Non-pigmented ciliary epithelial cell (primary cell): ENCODE measurements around the gene SLC2A11.
"Not testable (repeated sequence)": the region's sequence is repeated elsewhere in the genome, so short reads cannot be mapped to it uniquely, and the experiment has no call there.

ENCODE experiments used
- DNase-seq: peaks from one replicate; pipeline ENCODE4 v3.0.0-alpha.2; 2010; ENCODE audit warnings: low read depth

Gene SLC2A11

DNA sequence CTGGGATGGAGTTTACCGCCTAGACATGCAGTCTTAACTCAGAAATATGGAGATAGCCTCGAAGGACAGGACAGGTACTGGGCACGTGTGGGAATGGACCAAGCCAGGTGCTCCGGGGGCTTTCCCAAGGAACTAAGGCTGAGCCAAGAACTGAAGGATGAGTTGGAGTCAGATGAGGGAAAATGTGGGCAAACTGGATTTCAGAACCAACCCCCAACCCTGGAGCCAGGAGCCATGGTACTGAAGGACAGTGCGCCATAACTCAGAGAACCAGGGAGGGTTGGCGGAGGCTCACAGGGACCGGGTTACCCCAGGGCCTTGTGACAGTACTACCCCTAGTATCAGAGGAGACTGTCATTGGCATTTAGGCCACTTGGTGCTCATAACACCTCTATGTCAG lies 34.1 kb downstream of the SLC2A11 start:
- DNase-seq: no peak

DNA sequence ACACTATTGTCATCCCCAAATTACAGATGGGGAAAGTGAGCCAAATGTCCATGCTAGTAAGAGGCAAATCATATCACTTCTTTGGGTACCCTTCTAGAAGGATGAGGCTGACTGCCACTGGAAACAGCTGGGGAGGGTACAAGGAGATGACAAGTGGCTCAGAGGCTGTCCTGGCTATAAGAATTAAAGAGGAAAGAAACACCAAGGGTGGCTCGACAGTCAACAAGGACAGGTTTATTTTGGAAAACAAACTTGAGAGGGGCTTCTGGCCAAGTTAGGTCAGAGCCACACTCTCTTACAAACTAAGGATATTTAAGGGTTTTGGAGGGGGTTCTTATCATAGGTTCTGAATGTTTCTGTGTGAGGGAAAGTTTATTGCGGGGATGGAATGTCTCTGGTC lies 34.5 kb downstream of the SLC2A11 start:
- DNase-seq: no peak

DNA sequence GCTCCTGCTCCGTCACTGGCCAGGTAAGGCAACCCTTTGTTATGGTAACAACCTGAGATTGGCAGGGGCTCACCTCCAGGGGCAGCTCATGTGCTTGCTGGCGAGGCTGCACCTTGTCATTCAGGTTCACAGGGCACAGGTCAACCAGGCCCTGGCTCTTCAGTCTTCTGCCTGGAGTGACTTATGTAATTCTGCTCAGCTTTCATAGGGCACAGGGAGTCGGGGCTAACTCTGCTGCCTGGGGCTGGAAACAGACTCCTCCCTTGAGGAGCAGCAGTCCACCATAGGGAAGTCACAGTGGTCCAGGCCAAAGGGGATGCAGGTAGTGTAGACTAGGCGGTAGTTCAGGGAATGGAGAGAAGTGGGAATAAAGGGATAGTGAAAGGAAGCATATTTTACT lies 35.0 kb downstream of the SLC2A11 start:
- DNase-seq: no peak

DNA sequence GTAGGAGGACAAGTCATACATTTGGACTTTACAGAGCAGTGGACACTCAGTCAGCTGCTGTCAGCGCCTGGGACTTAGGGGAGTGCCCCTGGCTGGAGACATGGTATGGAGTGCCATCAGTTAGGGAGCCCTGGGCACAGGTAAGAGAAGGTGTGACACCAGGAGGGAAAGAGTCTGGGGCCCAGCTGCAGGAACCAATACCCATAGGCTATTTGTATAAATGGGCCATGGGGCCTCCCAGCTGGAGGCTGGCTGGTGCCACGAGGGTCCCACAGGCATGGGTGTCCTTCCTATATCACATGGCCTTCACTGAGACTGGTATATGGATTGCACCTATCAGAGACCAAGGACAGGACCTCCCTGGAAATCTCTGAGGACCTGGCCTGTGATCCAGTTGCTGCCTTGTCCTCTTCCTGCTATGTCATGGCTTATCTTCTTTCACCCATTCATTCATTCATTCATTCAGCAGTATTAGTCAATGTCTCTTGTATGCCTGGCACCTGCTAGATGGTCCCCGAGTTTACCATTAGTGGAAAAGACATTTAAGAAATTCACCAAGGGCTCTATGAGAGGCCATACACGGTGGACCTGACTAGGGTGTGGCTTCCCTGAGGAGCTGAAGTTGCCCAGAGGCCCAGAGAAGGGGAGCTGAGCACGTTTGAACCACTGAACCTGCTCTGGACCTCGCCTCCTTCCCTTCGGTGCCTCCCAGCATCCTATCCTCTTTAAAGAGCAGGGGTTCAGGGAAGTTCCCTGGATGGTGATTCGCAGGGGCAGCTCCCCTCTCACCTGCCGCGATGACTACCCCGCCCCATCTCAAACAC lies 35.7 kb downstream of the SLC2A11 start:
- DNase-seq: no peak

DNA sequence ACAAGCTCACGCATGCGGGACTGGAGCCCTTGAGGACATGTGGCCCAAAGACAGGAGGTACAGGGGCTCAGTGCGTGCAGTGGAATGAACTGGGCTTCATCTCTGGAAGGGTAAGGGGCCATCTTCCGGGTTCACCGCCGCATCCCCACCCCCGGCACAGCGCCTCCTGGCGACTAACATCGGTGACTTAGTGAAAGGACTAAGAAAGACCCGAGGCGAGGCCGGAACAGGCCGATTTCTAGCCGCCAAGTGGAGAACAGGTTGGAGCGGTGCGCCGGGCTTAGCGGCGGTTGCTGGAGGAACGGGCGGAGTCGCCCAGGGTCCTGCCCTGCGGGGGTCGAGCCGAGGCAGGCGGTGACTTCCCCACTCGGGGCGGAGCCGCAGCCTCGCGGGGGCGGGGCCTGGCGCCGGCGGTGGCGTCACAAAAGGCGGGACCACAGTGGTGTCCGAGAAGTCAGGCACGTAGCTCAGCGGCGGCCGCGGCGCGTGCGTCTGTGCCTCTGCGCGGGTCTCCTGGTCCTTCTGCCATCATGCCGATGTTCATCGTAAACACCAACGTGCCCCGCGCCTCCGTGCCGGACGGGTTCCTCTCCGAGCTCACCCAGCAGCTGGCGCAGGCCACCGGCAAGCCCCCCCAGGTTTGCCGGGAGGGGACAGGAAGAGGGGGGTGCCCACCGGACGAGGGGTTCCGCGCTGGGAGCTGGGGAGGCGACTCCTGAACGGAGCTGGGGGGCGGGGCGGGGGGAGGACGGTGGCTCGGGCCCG lies 36.5 kb downstream of the SLC2A11 start, which contains the start of gene MIF:
MIF (plus strand) TSS at position 439 of the 765 bp plus-strand sequence; CDS start at position 531, 92 bp downstream.
- DNase-seq: no peak

DNA sequence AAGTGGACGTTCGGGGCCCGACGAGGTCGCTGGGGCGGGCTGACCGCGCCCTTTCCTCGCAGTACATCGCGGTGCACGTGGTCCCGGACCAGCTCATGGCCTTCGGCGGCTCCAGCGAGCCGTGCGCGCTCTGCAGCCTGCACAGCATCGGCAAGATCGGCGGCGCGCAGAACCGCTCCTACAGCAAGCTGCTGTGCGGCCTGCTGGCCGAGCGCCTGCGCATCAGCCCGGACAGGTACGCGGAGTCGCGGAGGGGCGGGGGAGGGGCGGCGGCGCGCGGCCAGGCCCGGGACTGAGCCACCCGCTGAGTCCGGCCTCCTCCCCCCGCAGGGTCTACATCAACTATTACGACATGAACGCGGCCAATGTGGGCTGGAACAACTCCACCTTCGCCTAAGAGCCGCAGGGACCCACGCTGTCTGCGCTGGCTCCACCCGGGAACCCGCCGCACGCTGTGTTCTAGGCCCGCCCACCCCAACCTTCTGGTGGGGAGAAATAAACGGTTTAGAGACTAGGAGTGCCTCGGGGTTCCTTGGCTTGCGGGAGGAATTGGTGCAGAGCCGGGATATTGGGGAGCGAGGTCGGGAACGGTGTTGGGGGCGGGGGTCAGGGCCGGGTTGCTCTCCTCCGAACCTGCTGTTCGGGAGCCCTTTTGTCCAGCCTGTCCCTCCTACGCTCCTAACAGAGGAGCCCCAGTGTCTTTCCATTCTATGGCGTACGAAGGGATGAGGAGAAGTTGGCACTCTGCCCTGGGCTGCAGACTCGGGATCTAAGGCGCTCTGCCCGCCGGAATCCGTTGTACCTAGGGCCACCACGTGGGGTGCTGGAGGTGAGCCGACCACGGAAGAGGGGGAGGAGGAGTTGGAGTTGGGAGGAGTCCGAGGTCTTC lies 37.3 kb downstream of the SLC2A11 start:
- DNase-seq: no peak

DNA sequence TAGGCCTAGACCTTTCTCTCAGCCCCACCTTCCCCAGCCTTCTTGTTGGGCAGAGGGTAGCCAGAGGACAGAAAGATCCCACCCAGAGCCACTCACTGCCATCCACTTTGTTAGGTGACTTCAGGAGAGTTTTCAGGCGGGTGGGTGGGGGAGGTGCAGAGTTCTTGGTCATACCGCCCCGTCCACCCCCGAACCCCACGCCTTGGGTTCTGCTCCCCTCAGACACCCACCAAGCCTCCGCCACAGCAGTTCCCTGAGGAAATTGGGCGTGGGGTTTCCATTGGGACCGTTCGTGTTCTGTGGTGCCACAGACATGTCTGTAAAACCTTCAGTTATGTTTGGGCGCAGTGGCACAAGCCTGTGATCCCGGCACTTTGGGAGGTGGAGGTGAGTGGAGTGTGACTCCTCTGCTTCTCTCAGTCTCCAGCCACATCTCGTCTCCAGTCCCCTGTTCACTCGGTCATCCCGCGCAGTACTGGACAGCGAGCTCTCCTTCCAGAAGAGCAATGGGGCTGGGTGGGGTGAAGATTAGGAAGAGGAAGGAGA lies 38.0 kb downstream of the SLC2A11 start:
- no peak for DNase-seq

DNA sequence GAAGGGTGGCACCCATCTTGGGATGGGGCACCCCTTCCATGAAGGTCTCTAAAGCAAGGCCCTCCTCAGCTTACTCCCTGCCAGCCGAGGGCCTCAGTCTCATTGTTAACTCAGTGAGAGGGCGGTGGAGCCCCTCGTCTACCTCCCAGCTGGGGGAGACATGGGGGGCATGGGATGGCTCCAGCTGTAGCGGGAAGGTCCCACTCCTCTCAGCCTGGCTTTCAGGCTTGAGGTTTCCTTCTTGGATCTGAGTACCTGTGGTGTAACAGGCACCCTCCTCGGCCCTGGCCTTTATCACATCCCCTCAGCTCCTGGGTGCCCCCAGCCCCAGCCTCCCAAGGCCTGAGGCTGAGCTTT lies 38.5 kb downstream of the SLC2A11 start:
- no peak for DNase-seq

DNA sequence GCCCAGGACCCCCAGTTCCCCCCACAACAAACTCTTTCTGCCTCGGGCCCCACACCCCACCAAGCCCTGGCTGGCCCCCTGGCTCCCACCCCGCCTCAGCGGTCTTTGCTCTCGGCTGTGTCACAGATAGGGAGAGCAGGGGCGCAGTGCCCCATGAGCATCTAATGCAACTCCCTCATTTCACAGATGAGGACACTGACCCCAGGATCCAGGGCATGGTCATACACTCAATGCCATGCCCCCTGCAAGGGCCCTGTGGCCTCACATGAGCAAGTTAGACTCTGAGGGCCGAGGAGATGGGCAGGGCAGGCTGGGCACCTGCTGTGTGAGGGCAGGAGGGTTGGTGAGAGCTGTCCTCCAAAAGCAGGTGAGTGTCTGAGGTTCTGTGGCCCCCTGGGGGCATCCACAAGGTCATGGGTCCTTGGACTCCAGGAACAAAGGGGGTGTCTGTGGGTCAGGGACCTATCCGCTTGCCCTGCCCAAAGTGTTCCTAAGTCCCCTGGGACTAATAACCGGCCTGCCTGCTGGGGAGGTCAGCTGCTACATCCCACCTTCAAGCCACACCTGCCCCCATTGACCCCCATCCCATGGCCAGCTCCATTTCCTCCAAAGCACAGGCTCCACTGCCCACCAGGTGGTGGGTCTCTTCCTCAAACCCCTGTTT lies 39.0 kb downstream of the SLC2A11 start:
- DNase-seq: no peak

DNA sequence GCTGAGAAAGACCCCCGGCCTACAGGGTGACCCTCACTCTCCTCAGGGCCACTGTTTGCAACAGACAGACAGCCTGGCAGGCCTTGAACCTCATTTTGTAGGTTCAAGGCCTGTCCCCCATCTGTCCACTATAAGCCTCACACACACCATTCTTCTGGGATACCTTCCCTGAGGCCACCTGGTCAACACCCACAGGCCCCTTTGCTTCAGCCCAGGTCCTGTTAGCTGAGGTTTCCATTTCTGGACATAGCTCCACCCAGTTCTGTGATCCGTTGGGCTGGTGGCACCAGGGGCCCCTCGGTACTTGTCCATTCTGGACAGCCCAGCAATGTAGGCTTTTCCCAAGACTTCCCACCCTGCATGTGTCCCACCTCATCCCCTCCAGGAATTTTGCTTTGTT lies 39.6 kb downstream of the SLC2A11 start:
- no peak for DNase-seq

DNA sequence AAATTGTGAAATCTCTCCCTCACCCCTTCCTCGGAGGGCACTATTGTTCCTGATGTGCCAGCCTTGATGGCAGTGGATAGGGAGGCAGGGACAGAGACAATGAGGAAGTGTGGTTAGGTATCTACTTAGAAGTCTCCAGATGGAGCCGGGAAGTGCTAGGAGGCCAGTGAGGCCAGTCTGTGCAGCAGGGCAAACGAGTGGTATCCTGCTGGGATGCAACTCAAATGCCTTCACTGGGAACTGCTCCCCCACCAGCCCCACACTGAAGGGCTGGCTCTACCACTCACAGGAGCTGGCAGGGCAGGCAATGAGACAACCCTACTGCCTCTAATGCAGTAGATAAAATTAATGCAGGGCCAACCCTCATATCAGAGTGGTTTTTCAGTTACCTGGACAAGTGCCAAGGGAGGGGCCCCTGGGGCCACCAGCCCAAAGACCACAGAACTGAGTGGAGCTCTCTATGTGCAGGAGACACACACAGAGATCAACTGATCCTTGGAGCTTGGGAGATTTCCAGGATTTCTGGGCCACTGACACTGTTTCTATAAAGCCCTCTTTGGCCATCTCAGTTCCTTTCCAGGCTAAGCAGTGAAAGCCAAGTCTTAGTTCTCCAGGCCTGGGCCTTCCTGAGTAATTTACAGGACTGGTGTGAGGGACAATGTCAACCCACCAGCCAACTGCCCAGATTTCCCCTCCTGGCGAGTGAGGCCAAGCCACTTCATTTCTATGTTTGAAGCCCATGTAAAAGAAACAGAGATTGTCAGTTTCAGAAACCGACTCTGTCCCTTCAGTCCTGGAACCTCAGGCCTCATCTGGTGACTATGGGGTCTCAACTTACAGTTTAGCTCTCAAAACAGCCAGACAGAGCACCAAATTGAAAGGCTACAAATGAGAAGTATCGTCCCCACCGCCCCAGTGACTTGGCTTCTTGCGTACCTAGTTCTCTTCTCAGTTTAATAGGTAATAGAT lies 40.6 kb downstream of the SLC2A11 start:
- DNase-seq: no peak

DNA sequence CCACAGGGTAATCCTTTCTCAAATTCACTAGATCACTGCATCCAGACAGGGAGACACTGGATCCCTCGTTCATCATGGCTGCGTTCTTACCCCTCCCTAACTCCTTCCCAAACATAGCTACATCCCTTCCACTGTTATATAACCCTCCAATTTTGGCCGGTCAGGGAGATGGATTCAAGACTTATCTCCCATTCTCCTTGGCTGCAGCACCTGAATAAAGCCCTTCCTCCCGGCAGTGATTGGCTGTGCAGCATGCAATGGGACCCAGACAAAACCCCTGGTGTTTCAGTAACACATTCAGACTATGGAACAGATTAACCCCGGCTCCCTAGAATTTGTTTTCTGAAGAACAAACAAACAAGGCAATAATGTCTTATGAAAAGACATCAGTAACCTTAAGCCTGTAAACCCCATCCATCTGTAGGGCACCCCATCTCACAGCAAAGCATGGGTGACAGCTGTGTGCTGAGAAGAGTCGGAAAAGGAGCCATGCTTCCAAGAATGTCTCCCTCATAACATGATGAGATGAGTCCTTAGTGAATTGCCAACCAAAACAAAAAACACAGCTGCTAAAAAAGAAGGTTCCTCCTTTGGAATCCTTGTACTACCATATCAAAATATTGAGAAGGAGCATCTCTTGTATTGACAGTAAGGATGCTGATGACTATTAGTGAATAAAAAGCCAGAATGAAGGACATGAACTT lies 41.5 kb downstream of the SLC2A11 start:
- DNase-seq: no peak

DNA sequence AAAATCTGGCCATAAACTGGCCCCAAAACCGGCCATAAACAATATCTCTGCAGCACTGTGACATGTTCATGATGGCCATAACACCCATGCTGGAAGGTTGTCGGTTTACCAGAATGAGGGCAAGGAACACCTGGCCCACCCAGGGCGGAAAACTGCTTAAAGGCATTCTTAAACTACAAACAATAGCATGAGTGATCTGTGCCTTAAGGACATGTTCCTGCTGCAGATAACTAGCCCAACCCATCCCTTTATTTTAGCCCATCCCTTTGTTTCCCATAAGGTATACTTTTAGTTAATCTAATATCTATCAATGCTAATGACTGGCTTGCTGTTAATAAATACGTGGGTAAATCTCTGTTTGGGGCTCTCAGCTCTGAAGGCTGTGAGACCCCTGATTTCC lies 42.6 kb downstream of the SLC2A11 start:
- not testable (repeated sequence) for DNase-seq

DNA sequence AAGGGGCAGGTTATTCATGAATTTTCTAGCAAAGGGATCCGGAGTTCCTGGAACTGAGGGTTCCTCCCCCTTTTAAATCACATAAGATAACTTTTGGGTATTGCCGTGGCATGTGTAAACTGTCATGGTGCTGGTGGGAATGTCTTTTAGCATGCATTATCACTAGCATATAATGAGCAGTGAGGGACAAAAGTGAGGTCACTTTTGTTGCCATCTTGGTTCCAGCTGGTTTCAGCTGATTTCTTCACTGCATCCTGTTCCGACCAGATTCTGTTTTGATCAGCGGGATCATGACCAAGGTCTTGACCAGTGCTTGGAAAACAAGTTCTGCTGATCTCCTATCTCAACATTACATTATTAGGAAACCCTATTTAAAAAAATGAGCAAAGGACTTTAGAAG lies 43.9 kb downstream of the SLC2A11 start:
- no peak for DNase-seq

DNA sequence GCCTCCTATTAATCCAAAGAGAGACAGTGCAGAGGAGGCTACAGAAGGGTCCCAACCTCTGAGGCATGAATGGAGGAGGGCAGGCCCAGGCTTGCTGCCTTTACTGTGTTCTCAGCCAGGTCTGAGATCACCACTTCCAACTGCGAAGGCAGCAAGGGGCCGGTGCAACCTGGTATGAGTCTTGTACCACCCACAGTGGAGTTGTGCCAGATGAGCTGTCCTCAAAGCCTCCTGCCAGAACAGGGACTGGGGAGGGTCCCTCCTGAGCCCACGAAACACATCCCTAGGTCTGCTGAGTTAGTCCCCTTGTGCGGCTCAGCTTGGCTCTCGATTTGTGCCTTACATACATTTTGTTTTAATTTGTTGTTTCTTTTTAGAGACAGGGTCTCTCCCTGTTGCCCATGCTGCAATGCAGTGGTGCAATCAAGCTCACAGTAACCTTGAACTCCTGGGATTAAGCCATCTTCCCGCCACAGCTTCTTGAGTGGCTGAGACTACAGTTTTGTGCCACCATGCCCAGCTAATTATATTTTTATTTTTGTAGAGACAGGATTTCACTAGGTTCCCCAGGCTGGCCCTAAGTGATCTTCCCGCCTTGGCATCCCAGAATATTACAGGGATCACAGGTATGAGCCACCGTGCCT lies 45.8 kb downstream of the SLC2A11 start:
- no peak for DNase-seq

DNA sequence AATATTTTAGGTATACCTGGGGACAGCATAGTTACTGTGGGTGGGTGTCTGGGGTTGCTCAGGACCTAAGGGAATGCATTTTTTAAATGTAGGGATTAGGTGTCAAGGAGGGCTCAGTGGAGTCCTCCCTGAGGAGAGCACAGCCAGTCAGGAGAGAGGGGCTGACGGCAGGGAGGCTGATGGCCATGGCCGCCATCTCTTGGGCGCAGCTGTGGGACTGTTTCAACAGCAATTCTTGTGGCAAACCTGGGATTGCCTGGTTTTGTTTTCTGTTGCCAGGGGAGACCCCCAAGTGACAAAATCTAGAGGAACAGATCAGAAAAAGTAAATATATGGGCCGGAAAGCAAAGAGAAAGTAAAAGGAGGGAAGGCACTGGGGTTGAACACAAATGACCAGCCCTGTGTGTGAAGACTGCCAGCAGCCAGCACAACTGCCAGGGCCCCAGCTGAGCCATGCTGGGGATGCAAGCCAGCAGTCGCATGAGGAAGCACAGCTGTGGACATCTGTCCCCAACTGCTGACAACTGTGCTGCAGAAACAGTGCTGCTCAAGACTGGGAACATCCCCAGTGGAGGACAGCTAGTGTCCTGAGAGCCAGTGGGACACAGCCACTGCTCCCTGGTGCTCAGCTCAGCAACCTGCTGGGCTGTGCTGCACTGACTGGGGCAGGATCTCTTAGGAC lies 47.0 kb downstream of the SLC2A11 start:
- no peak for DNase-seq

DNA sequence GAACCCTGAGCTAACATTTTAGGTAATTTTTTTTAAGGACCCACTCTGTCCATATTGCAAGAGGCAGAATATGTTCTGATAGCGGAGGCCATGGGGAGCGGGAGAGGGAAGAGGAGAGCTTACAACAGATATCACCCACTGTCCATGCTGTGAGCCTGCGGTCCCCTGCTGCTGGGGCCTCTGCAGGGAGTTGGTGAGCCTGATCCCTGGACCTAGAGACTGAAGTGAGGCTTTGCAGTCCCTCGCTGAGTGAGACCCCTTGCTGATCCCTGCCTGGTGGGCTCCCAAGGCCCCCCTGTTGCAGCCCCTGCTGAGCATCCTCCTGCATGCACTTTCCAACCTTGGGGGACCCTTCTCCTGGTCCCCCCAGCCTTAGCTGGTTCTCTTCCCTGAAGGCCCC lies 49.0 kb downstream of the SLC2A11 start:
- DNase-seq: no peak

DNA sequence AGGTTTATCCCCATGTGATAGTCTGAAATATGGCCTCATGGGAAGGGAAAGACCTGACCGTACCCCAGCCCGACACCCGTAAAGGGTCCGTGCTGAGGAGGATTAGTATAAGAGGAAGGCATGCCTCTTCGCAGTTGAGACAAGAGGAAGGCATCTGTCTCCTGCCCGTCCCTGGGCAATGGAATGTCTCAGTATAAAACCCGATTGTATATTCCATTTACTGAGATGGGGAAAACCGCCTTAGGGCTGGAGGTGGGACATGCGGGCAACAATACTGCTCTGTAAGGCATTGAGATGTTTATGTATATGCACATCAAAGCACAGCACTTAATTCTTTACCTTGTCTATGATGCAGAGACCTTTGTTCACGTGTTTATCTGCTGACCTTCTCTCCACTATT lies 49.7 kb downstream of the SLC2A11 start:
- not testable (repeated sequence) for DNase-seq
